Tibial artery (tissue), 4 donors: ENCODE data around the gene OGFOD2.
A peak's percentile ranks its signal among the peaks of the same experiment; 100 is the strongest.

Experiments used
- DNase-seq, 2 donors: peaks; one replicate each; pipeline ENCODE4 v3.0.0-alpha.2; 2019
- H3K27ac ChIP-seq, 2 donors: fragments of 200-600 bp; sonication (generic) in 1 of 2; 1 replicate in 1 of 2; 2 replicates in 1 of 2; pipeline ENCODE4 v1.5.1; 2018 to 2019; ENCODE audit warnings: mild to moderate bottlenecking in 1 of 2
- H3K27me3 ChIP-seq, 2 donors: fragments of 200-600 bp; sonication (generic) in 1 of 2; one replicate each; pipeline versions ENCODE4 v1.5.1 to v1.6.0; 2016 to 2019
- H3K36me3 ChIP-seq, 3 donors: fragments of 200-600 bp; sonication (generic) in 2 of 3; one replicate each; pipeline ENCODE4 v1.5.1; 2016 to 2019; ENCODE audit warnings: mild to moderate bottlenecking in 2 of 3
- H3K4me1 ChIP-seq, 4 donors: fragments of 200-600 bp; sonication (generic) in 2 of 4; 1 replicate in 3 of 4; 2 replicates in 1 of 4; pipeline ENCODE4 v1.5.1; 2016 to 2019
- H3K4me3 ChIP-seq, 2 donors: fragments of 200-600 bp; sonication (generic) in 1 of 2; 1 replicate in 1 of 2; 2 replicates in 1 of 2; pipeline ENCODE4 v1.5.1; 2018 to 2019; ENCODE audit warnings: mild to moderate bottlenecking in 2 of 2
- H3K9me3 ChIP-seq, 3 donors: fragments of 200-600 bp; sonication (generic) in 1 of 3; one replicate each; pipeline ENCODE4 v1.5.1; 2016 to 2019
- intact Hi-C: fragments of 100-400 bp; cut with DNase I; formaldehyde crosslinking; loops from one replicate; pipeline ENCODE4 v1.15.0; 2023; ENCODE audit warnings: low total_unique reads
- TF ChIP-seq, protein P1 (sequence below), 2 experiments: fragments of 200-600 bp in 1 of 2; fragments of 450-650 bp in 1 of 2; IDR thresholded peaks; one replicate each; pipeline ENCODE4 v1.5.1; 2017 to 2019; ENCODE audit warnings: antibody characterized with exemption in 2 of 2, mild to moderate bottlenecking in 1 of 2, moderate library complexity in 1 of 2

The OGFOD2 gene

DNA sequence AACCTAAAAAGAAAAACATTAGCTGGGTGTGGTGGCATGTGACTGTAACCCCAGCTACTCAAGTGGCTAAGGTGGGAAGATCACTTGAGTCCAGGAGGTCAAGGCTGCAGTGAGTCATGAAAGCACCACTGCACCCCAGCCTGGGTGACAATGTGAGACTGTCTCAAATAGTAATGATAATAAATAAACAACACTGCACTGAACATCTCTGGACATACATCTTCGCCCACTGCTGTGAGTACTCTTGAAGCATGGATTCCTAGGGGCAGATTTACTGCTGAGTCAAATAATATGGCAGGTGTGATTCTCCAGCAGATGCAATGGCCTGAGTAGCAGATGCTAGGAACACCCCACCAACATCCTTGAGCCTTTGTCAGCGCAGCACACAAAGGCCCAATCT lies 32.4 kb upstream of the OGFOD2 start:
- Histone ChIP-seq H3K36me3 (peaks cover 0 to 25% (median 0%) of the 10 kb centered on the region in 3 donors), H3K27me3 (no peaks in the 10 kb centered on the region), H3K9me3 (no peaks in the 10 kb centered on the region), H3K27ac (no peak overlapping the region), H3K4me1 (peaks cover 9 to 29% (median 21%) of the 10 kb centered on the region in 4 donors), H3K4me3 (no peak overlapping the region)
- no peak for DNase-seq
- intact Hi-C loops, result no loop called here
- TF ChIP-seq, protein P1, sequence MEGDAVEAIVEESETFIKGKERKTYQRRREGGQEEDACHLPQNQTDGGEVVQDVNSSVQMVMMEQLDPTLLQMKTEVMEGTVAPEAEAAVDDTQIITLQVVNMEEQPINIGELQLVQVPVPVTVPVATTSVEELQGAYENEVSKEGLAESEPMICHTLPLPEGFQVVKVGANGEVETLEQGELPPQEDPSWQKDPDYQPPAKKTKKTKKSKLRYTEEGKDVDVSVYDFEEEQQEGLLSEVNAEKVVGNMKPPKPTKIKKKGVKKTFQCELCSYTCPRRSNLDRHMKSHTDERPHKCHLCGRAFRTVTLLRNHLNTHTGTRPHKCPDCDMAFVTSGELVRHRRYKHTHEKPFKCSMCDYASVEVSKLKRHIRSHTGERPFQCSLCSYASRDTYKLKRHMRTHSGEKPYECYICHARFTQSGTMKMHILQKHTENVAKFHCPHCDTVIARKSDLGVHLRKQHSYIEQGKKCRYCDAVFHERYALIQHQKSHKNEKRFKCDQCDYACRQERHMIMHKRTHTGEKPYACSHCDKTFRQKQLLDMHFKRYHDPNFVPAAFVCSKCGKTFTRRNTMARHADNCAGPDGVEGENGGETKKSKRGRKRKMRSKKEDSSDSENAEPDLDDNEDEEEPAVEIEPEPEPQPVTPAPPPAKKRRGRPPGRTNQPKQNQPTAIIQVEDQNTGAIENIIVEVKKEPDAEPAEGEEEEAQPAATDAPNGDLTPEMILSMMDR (IDR thresholded peaks at IDR 0.05), result no peak

- no peak for DNase-seq
- TF ChIP-seq, protein P1 (IDR thresholded peaks at IDR 0.05), result no peak
- intact Hi-C loops, result no loop called here
- peak overlapping the region in 1 of 2 donors; percentile 3 for H3K27ac ChIP-seq
- H3K27me3 ChIP-seq, result no peaks in the 10 kb centered on the region
- H3K9me3 ChIP-seq, result no peaks in the 10 kb centered on the region
- H3K4me1 ChIP-seq, result peaks cover 9 to 30% (median 22%) of the 10 kb centered on the region in 4 donors
- H3K4me3 ChIP-seq, result no peak overlapping the region
- peaks cover 0 to 20% (median 0%) of the 10 kb centered on the region in 3 donors for H3K36me3 ChIP-seq
Measured at GRCh38 chr12:122943196-122943595, 31.8 kb upstream of the OGFOD2 start.

DNA sequence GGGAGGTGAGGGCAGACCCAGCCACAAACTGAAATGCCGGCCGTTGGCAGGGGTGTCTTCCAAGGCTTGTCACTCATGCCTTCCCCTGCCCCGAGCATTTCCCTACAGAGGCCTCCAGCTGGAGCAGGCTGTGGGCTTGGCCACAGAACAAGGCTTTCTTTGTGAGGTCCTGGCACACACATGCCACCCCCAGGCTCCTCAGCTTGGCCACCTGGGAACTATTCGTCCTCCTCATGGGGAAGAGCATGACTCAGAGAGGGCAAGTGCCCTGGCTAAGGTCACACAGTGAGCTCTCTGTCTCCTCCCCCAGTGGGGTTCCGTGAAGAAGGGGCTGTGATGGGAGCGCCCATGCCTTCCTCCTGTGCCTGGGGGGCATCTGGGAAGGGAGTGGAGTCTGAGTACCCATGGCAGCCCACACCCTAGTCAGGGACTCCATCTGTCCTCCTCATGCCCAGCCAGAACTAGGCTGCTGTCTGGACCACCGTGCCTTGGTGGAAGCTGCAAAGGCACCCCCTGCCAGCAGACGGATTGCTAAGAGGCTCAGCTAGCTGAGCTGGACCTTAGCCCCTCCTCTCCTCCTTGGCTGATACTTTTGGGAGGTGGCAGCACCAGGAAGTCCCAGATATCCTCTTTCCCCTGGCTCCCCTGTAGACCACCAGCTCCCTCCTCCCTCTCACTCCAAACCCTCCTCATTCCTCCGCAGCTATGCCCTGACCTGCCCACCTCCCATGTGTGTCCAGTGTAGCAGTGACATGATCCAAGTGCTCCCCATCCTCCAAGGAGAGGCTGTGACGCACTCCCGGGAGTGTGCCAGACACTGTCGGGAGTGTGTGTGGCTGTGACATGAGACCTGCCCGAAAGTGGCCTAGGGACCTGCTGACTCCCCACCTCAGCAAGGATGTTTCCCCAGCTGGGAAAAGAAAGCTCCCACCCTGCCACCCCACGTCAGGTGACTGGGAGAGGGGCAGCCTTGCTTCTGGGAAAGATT lies 30.1 kb upstream of the OGFOD2 start:
- DNase-seq, result no peak
- Histone ChIP-seq H3K9me3 (no peaks in the 10 kb centered on the region), H3K4me3 (no peak overlapping the region), H3K36me3 (peaks cover 0 to 4% (median 0%) of the 10 kb centered on the region in 3 donors), H3K27me3 (no peaks in the 10 kb centered on the region), H3K27ac (no peak overlapping the region), H3K4me1 (peaks cover 9 to 30% (median 22%) of the 10 kb centered on the region in 4 donors)
- intact Hi-C loops, result no loop called here
- TF ChIP-seq, protein P1 (IDR thresholded peaks at IDR 0.05), result no peak

- H3K4me1 ChIP-seq, result peaks cover 9 to 29% (median 15%) of the 10 kb centered on the region in 4 donors
- no peaks in the 10 kb centered on the region for H3K27me3 ChIP-seq
- intact Hi-C loops, result no loop called here
- peak; percentile 96 to 97 for DNase-seq
- H3K9me3 ChIP-seq, result no peaks in the 10 kb centered on the region
- no peaks in the 10 kb centered on the region for H3K36me3 ChIP-seq
- no peak overlapping the region for H3K4me3 ChIP-seq
- TF ChIP-seq, protein P1 (IDR thresholded peaks at IDR 0.05), result peak; percentile 17 to 29
- peak overlapping the region; percentile 57 to 67 for H3K27ac ChIP-seq
Measured at GRCh38 chr12:122946690-122947341, 28.2 kb upstream of the OGFOD2 start.

DNA sequence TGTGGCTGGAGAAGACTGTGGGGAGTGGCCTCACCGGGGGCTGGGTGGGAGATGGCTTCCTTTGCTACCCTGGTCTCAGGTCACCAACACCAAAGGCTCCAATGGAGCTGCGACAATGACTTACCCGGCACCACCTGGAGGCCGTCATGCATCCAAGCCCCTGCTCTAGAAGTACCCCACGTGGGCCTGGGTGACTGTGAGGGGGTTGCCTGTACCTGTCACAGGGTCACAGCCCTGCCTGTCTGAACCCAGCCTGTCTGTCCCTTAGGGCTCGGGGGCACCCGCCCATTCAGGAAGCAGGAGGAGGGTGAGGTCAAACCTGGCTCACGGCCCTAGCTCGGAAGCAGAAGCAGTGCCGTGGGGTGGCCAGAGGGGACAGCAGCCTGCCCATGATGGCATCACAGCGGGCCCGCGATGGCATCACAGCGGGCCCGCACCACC lies 27.7 kb upstream of the OGFOD2 start:
- intact Hi-C loops, result no loop called here
- H3K4me3 ChIP-seq, result no peak overlapping the region
- TF ChIP-seq, protein P1 (IDR thresholded peaks at IDR 0.05), result no peak
- peak overlapping the region; percentile 57 to 67 for H3K27ac ChIP-seq
- H3K27me3 ChIP-seq, result no peaks in the 10 kb centered on the region
- peak; percentile 63 to 80 for DNase-seq
- H3K4me1 ChIP-seq, result peaks cover 9 to 32% (median 15%) of the 10 kb centered on the region in 4 donors
- no peaks in the 10 kb centered on the region for H3K36me3 ChIP-seq
- H3K9me3 ChIP-seq, result no peaks in the 10 kb centered on the region
